IMR-90 (cell line): ENCODE results near the gene CITED4. TPM values are rescaled to one million over a fixed set of nuclear protein-coding genes. Genes with fewer than 3 reads are reported as not detected.

ENCODE experiments used
- ATAC-seq: fragments of 200-7000 bp; cut with Tn5 transposase; 2 replicates; pipeline ENCODE4 v1.9.1; 2020; ENCODE audit warnings: low read depth, mild to moderate bottlenecking, moderate library complexity
- BruUV-seq: library from RNA; stranded (reverse); fragments of 400-500 nt; replicated peaks from 2 replicates; lab custom pipeline; 2021; lab: Mats Ljungman, UMichigan
- CTCF ChIA-PET: fragments of 300-600 bp; formaldehyde crosslinking; extraction: SDS; loops from one replicate; lab custom pipeline; 2021; ENCODE audit warnings: antibody characterized with exemption; lab: Yijun Ruan, JAX
- POLR2A ChIA-PET: fragments of 300-600 bp; sonication (Branson Sonifier 250); formaldehyde crosslinking; loops from one replicate; lab custom pipeline; 2022; ENCODE audit warnings: antibody characterized with exemption; ENCODE audit not compliant: unreplicated experiment; lab: Charles Lee
- DNase-seq: peaks from one replicate; pipeline ENCODE4 v3.0.0; 2013
- H2AFZ ChIP-seq: replicated peaks from 2 replicates; pipeline ENCODE3; 2013; ENCODE audit warnings: low read length, mild to moderate bottlenecking; ENCODE audit not compliant: poor library complexity
- H2AK5ac ChIP-seq: 2 replicates; pipeline ENCODE4 v1.6.1; 2013; ENCODE audit warnings: low read depth, low read length, inconsistent platforms
- H2AK9ac ChIP-seq: replicated peaks from 2 replicates; pipeline ENCODE3; 2013; ENCODE audit warnings: mild to moderate bottlenecking, low read depth, low read length, moderate library complexity; ENCODE audit not compliant: poor library complexity
- H2BK120ac ChIP-seq: 2 replicates; pipeline ENCODE4 v1.6.1; 2013; ENCODE audit warnings: low read depth, low read length, inconsistent platforms
- H2BK15ac ChIP-seq: 3 replicates; pipeline ENCODE4 v1.6.1; 2013; ENCODE audit warnings: low read depth, low read length, inconsistent platforms
- H2BK20ac ChIP-seq: 2 replicates; pipeline ENCODE4 v1.6.1; 2013; ENCODE audit warnings: low read depth, mild to moderate bottlenecking, inconsistent platforms, low read length, moderate library complexity
- H2BK5ac ChIP-seq: 2 replicates; pipeline ENCODE4 v1.6.1; 2013; ENCODE audit warnings: mild to moderate bottlenecking, low read depth, low read length, inconsistent platforms; ENCODE audit not compliant: poor library complexity, severe bottlenecking
- H3K14ac ChIP-seq: replicated peaks from 2 replicates; pipeline ENCODE4 v1.6.1; 2013; ENCODE audit warnings: low read depth, low read length, inconsistent platforms
- H3K18ac ChIP-seq: 2 replicates; pipeline ENCODE4 v1.6.1; 2013; ENCODE audit warnings: low read depth, low read length, control low read depth
- H3K23ac ChIP-seq: 2 replicates; pipeline ENCODE4 v1.6.1; 2013; ENCODE audit warnings: low read depth, low read length, inconsistent platforms
- H3K27ac ChIP-seq: 2 replicates; pipeline ENCODE4 v1.5.1; 2013; ENCODE audit warnings: mild to moderate bottlenecking, control low read depth, low read length; ENCODE audit not compliant: insufficient read depth
- H3K27me3 ChIP-seq: 2 replicates; pipeline ENCODE4 v1.6.1; 2013; ENCODE audit warnings: low read length; ENCODE audit not compliant: control insufficient read depth, insufficient read depth
- H3K36me3 ChIP-seq: 2 replicates; pipeline ENCODE4 v1.6.1; 2013; ENCODE audit warnings: low read length, mixed read lengths; ENCODE audit not compliant: control insufficient read depth, insufficient read depth
- H3K4ac ChIP-seq: 2 replicates; pipeline ENCODE4 v1.6.1; 2013; ENCODE audit warnings: low read depth, low read length, inconsistent platforms
- H3K4me1 ChIP-seq: 2 replicates; pipeline ENCODE4 v1.6.1; 2013; ENCODE audit warnings: low read length, mixed read lengths; ENCODE audit not compliant: control insufficient read depth, insufficient read depth
- H3K4me2 ChIP-seq: 2 replicates; pipeline ENCODE4 v1.6.1; 2013; ENCODE audit warnings: low read depth, mild to moderate bottlenecking, control low read depth, low read length, moderate library complexity
- H3K4me3 ChIP-seq: 2 replicates; pipeline ENCODE4 v1.5.1; 2013; ENCODE audit warnings: low read depth, mild to moderate bottlenecking, control low read depth, low read length, moderate library complexity; ENCODE audit not compliant: insufficient read depth
- H3K56ac ChIP-seq: 2 replicates; pipeline ENCODE4 v1.6.1; 2013; ENCODE audit warnings: low read length, inconsistent platforms; ENCODE audit not compliant: insufficient read depth; ENCODE audit errors: extremely low read depth
- H3K79me1 ChIP-seq, 2 experiments: 2 replicates each; pipeline ENCODE4 v1.6.1; 2013; ENCODE audit warnings: low read length in 2 of 2, inconsistent platforms in 1 of 2, low read depth in 1 of 2
- H3K9ac ChIP-seq: 2 replicates; pipeline ENCODE4 v1.6.1; 2013; ENCODE audit warnings: low read depth, low read length, control low read depth
- H3K9me1 ChIP-seq: 2 replicates; pipeline ENCODE4 v1.6.1; 2013; ENCODE audit warnings: low read length, inconsistent platforms; ENCODE audit not compliant: insufficient read depth
- H3K9me3 ChIP-seq: 2 replicates; pipeline ENCODE4 v1.6.1; 2013; ENCODE audit warnings: low read length; ENCODE audit not compliant: control insufficient read depth, insufficient read depth
- H4K20me1 ChIP-seq: 2 replicates; pipeline ENCODE4 v1.6.1; 2013; ENCODE audit warnings: low read length, inconsistent platforms; ENCODE audit not compliant: insufficient read depth
- H4K5ac ChIP-seq: 2 replicates; pipeline ENCODE4 v1.6.1; 2013; ENCODE audit warnings: mild to moderate bottlenecking, low read depth, low read length, control low read depth
- H4K8ac ChIP-seq, 2 experiments: 2 replicates each; pipeline ENCODE4 v1.6.1; 2013; ENCODE audit warnings: low read depth in 2 of 2, low read length in 2 of 2, control low read depth in 1 of 2, inconsistent platforms in 1 of 2
- H4K91ac ChIP-seq: 2 replicates; pipeline ENCODE4 v1.6.1; 2013; ENCODE audit warnings: low read depth, low read length, inconsistent platforms; ENCODE audit not compliant: insufficient read depth
- CEBPB ChIP-seq: IDR thresholded peaks from 2 replicates; pipeline ENCODE4 v1.6.1; 2012; ENCODE audit warnings: low read depth, low read length, improper control_type of control experiment
- CHD1 ChIP-seq: IDR thresholded peaks from 2 replicates; pipeline ENCODE4 v1.6.1; 2012; ENCODE audit warnings: low read depth, low read length, improper control_type of control experiment
- CTCF ChIP-seq: conservative IDR thresholded peaks from 2 replicates; pipeline ENCODE4 v1.5.1; 2012; ENCODE audit warnings: mild to moderate bottlenecking, low read depth, low read length, improper control_type of control experiment
- ELK1 ChIP-seq: fragments of 150-350 bp; IDR thresholded peaks from 2 replicates; pipeline ENCODE4 v1.6.1; 2016; ENCODE audit warnings: low read depth, mild to moderate bottlenecking, low read length, moderate library complexity, borderline replicate concordance
- FOS ChIP-seq: fragments of 150-350 bp; IDR thresholded peaks from 2 replicates; pipeline ENCODE4 v1.6.1; 2016; ENCODE audit warnings: low read depth, low read length
- MAFK ChIP-seq: IDR thresholded peaks from 2 replicates; pipeline ENCODE4 v1.6.1; 2012; ENCODE audit warnings: low read depth, low read length, improper control_type of control experiment
- MAZ ChIP-seq: IDR thresholded peaks from 2 replicates; pipeline ENCODE4 v1.6.1; 2012; ENCODE audit warnings: low read depth, mild to moderate bottlenecking, low read length, improper control_type of control experiment, moderate library complexity, borderline replicate concordance
- MXI1 ChIP-seq: IDR thresholded peaks from 2 replicates; pipeline ENCODE4 v1.6.1; 2012; ENCODE audit warnings: low read depth, mild to moderate bottlenecking, low read length, moderate library complexity, borderline replicate concordance
- NFE2L2 ChIP-seq: fragments of 150-350 bp; IDR thresholded peaks from 2 replicates; pipeline ENCODE4 v1.6.1; 2016; ENCODE audit warnings: low read depth, mild to moderate bottlenecking, low read length
- POLR2A ChIP-seq: IDR thresholded peaks from 2 replicates; pipeline ENCODE4 v1.6.1; 2012; ENCODE audit warnings: mild to moderate bottlenecking, low read depth, low read length
- RAD21 ChIP-seq: IDR thresholded peaks from 2 replicates; pipeline ENCODE4 v1.6.1; 2012; ENCODE audit warnings: low read length, improper control_type of control experiment
- RCOR1 ChIP-seq: IDR thresholded peaks from 2 replicates; pipeline ENCODE4 v1.6.1; 2012; ENCODE audit warnings: mild to moderate bottlenecking, low read length, improper control_type of control experiment; ENCODE audit not compliant: insufficient replicate concordance
- RFX5 ChIP-seq: IDR thresholded peaks from 2 replicates; pipeline ENCODE4 v1.8.0; 2012; ENCODE audit warnings: low read depth, mild to moderate bottlenecking, low read length, moderate library complexity
- SMC3 ChIP-seq: fragments of 150-350 bp; IDR thresholded peaks from 2 replicates; pipeline ENCODE4 v1.6.1; 2016; ENCODE audit warnings: low read depth, mild to moderate bottlenecking, antibody characterized with exemption, low read length, moderate library complexity
- USF2 ChIP-seq: fragments of 150-350 bp; IDR thresholded peaks from 2 replicates; pipeline ENCODE4 v1.6.1; 2017; ENCODE audit warnings: mild to moderate bottlenecking, antibody characterized with exemption, low read length, low read depth
- WGBS, 2 experiments: methylation state at CpG; one replicate each; pipeline versions ENCODE4 v1.1.5 to v1.1.7; 2013; ENCODE audit warnings: missing lambda C conversion rate in 2 of 2; ENCODE audit not compliant: insufficient read length in 1 of 2; ENCODE audit errors: extremely low coverage in 2 of 2; 5-methylcytosine and 5-hydroxymethylcytosine counted together
- dilution Hi-C: fragments of 300-500 bp; cut with HindIII; formaldehyde crosslinking; loops from one replicate; pipeline ENCODE4 v1.14.3; 2018; ENCODE audit warnings: low sequenced_read_pairs; ENCODE audit not compliant: unreplicated experiment
- in situ Hi-C: fragments of 300-500 bp; cut with MboI; formaldehyde crosslinking; loops from 3 replicates; pipeline ENCODE4 v1.14.3; 2019; ENCODE audit warnings: low sequenced_read_pairs, inconsistent platforms, mixed read lengths
- intact Hi-C: fragments of 100-400 bp; cut with micrococcal nuclease; formaldehyde crosslinking; loops from 2 replicates; pipeline ENCODE4 v1.10.0; 2022
- polyA plus RNA-seq, 3 experiments: library from polyadenylated mRNA; depleted of rRNA; stranded (reverse); fragments of >200 nt; gene quantifications; 2 replicates each; pipeline ENCODE4 v1.2.3, GENCODE V29; 2012; ENCODE audit warnings: low replicate concordance in 1 of 3
- total RNA-seq: library from RNA; depleted of rRNA; stranded (reverse); fragments of >200 nt; gene quantifications from 2 replicates; pipeline ENCODE4 v1.2.3, GENCODE V29; 2012

CITED4 gene
- total and polyA plus RNA-seq, 2 of the 4 experiments (the other 2 are of a cell fraction), result under 0.01 to 1.6 TPM

GRCh38 chr1:40903106-40903505, 40.9 kb upstream of the CITED4 start:
- no CpG with 5 or more reads among the region's 1 CpG for WGBS, 2 experiments
- Histone ChIP-seq H4K91ac (no peak overlapping the region), H2BK5ac (no peak overlapping the region), H2BK20ac (no peak overlapping the region), H4K5ac (no peak overlapping the region), H3K18ac (no peak overlapping the region), H3K4me2 (no peak overlapping the region), H2BK120ac (no peak overlapping the region), H3K23ac (no peak overlapping the region), H2AFZ (no peak overlapping the region), H3K56ac (no peak overlapping the region), H4K20me1 (no peaks in the 10 kb centered on the region), H3K27me3 (no peaks in the 10 kb centered on the region), H3K9me3 (no peaks in the 10 kb centered on the region), H3K9me1 (peaks cover 16% of the 10 kb centered on the region), H3K79me1 (no peaks in the 10 kb centered on the region), H3K4me1 (peaks cover 14% of the 10 kb centered on the region), H3K4ac (no peak overlapping the region), H3K4me3 (no peak overlapping the region), H4K8ac (no peak overlapping the region), H3K9ac (no peak overlapping the region), H3K14ac (no peak overlapping the region), H2BK15ac (no peak overlapping the region), H2AK5ac (no peak overlapping the region), H2AK9ac (no peak overlapping the region), H3K36me3 (no peaks in the 10 kb centered on the region), H3K27ac (no peak overlapping the region)
- DNase-seq (no peak), ATAC-seq (no peak)
- in situ Hi-C loops (no loop called here), dilution Hi-C loops (no loop called here), intact Hi-C loops (no loop called here)
- TF ChIP-seq ELK1 (no peak), MAFK (no peak), CEBPB (no peak), RFX5 (no peak), USF2 (no peak), CHD1 (no peak), NFE2L2 (no peak), POLR2A (no peak), MXI1 (no peak), RAD21 (no peak), RCOR1 (no peak), SMC3 (no peak), MAZ (no peak), FOS (no peak), CTCF (no peak)
- ChIA-PET POLR2A (no interaction called here), CTCF (interaction anchor here (0.6 kb wide), 1 partner anchor 31 kb away, joined by 3 read pairs; no protein-coding TSS in a partner anchor)
- BruUV-seq, result no TSS peak
